ENCODE results near the gene TMEM117.

GRCh38 chr12:44229846-44230245 lies 394.0 kb downstream of the TMEM117 start:
- TF ChIP-seq ZFP3 (CRISPR knock-in tag; IDR thresholded peaks at IDR 0.05) (no peak), TCF4 (CRISPR knock-in tag; IDR thresholded peaks at IDR 0.05; ENCODE audit: borderline replicate concordance) (no peak), GLIS3 (CRISPR knock-in tag; IDR thresholded peaks at IDR 0.05) (no peak), ZNF70 (CRISPR knock-in tag; IDR thresholded peaks at IDR 0.05) (no peak), PPARA (CRISPR knock-in tag; IDR thresholded peaks at IDR 0.05; ENCODE audit: borderline replicate concordance) (no peak), RARB (CRISPR knock-in tag; IDR thresholded peaks at IDR 0.05) (no peak), ZFP30 (CRISPR knock-in tag; IDR thresholded peaks at IDR 0.05) (no peak)
- TF ChIP-seq, protein P1, sequence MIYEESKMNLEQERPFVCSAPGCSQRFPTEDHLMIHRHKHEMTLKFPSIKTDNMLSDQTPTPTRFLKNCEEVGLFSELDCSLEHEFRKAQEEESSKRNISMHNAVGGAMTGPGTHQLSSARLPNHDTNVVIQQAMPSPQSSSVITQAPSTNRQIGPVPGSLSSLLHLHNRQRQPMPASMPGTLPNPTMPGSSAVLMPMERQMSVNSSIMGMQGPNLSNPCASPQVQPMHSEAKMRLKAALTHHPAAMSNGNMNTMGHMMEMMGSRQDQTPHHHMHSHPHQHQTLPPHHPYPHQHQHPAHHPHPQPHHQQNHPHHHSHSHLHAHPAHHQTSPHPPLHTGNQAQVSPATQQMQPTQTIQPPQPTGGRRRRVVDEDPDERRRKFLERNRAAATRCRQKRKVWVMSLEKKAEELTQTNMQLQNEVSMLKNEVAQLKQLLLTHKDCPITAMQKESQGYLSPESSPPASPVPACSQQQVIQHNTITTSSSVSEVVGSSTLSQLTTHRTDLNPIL (CRISPR knock-in tag; IDR thresholded peaks at IDR 0.05; ENCODE audit: low read depth): no peak
- TF ChIP-seq, protein P2, sequence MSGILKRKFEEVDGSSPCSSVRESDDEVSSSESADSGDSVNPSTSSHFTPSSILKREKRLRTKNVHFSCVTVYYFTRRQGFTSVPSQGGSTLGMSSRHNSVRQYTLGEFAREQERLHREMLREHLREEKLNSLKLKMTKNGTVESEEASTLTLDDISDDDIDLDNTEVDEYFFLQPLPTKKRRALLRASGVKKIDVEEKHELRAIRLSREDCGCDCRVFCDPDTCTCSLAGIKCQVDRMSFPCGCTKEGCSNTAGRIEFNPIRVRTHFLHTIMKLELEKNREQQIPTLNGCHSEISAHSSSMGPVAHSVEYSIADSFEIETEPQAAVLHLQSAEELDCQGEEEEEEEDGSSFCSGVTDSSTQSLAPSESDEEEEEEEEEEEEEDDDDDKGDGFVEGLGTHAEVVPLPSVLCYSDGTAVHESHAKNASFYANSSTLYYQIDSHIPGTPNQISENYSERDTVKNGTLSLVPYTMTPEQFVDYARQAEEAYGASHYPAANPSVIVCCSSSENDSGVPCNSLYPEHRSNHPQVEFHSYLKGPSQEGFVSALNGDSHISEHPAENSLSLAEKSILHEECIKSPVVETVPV (CRISPR knock-in tag; IDR thresholded peaks at IDR 0.05): no peak
- TF ChIP-seq, protein P3, sequence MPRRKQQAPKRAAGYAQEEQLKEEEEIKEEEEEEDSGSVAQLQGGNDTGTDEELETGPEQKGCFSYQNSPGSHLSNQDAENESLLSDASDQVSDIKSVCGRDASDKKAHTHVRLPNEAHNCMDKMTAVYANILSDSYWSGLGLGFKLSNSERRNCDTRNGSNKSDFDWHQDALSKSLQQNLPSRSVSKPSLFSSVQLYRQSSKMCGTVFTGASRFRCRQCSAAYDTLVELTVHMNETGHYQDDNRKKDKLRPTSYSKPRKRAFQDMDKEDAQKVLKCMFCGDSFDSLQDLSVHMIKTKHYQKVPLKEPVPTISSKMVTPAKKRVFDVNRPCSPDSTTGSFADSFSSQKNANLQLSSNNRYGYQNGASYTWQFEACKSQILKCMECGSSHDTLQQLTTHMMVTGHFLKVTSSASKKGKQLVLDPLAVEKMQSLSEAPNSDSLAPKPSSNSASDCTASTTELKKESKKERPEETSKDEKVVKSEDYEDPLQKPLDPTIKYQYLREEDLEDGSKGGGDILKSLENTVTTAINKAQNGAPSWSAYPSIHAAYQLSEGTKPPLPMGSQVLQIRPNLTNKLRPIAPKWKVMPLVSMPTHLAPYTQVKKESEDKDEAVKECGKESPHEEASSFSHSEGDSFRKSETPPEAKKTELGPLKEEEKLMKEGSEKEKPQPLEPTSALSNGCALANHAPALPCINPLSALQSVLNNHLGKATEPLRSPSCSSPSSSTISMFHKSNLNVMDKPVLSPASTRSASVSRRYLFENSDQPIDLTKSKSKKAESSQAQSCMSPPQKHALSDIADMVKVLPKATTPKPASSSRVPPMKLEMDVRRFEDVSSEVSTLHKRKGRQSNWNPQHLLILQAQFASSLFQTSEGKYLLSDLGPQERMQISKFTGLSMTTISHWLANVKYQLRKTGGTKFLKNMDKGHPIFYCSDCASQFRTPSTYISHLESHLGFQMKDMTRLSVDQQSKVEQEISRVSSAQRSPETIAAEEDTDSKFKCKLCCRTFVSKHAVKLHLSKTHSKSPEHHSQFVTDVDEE (CRISPR knock-in tag; IDR thresholded peaks at IDR 0.05): no peak

All from SK-N-SH treated with all-trans-retinoic acid at 6 μM for 48 hours (cell line).